C4-2B (cell line): ENCODE measurements around the gene TBC1D25.

Experiments
- ZFX ChIP-seq: fragments of 450-650 bp; IDR thresholded peaks from 2 replicates; pipeline ENCODE4 v1.6.1; 2017
- TF ChIP-seq, protein P1 (sequence below): fragments of 450-650 bp; conservative IDR thresholded peaks from 2 replicates; pipeline ENCODE4 v1.5.1; 2017; ENCODE audit warnings: mild to moderate bottlenecking

DNA sequence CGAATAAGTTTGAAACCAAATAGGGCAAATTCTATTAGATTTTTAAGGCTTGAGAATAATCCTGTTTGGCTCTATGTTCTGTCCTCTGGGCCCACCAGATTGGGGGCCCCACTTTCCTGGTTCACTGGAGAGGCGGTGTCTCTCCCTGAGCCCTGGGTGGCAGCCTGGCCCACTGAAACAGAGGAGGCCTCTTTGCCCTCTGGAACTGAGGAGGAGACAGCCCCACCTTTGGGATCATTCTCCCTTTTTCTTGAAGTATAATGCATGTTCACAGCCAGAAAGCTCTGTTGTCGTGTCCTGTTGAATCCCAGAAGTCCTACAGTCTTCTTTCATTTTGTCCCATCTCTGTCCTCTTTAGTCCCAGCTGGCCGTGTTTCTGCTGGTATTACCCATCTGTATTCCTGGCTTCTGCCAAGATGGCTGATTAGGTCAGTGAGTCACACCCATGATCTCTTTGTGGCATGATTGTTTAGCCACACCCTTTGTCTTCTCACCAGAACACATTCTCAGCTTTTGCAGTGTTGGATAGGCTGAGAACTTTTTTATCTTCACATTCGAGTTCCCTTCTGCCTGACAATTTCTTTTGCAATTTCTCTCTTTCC lies 8.1 kb upstream of the TBC1D25 start:
- TF ChIP-seq, protein P1, sequence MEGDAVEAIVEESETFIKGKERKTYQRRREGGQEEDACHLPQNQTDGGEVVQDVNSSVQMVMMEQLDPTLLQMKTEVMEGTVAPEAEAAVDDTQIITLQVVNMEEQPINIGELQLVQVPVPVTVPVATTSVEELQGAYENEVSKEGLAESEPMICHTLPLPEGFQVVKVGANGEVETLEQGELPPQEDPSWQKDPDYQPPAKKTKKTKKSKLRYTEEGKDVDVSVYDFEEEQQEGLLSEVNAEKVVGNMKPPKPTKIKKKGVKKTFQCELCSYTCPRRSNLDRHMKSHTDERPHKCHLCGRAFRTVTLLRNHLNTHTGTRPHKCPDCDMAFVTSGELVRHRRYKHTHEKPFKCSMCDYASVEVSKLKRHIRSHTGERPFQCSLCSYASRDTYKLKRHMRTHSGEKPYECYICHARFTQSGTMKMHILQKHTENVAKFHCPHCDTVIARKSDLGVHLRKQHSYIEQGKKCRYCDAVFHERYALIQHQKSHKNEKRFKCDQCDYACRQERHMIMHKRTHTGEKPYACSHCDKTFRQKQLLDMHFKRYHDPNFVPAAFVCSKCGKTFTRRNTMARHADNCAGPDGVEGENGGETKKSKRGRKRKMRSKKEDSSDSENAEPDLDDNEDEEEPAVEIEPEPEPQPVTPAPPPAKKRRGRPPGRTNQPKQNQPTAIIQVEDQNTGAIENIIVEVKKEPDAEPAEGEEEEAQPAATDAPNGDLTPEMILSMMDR = no peak
- no peak for TF ChIP-seq ZFX
